OCI-LY7 (cell line): Measurements from ENCODE around the gene DPEP2.

ENCODE experiments used
- CTCF ChIP-seq: fragments of 200-600 bp; sonication (generic); conservative IDR thresholded peaks from 2 replicates; pipeline ENCODE4 v1.5.1; 2014; ENCODE audit warnings: mild to moderate bottlenecking, antibody characterized with exemption, low read length, moderate library complexity, mixed read lengths
- EZH2phosphoT487 ChIP-seq: fragments of 200-600 bp; sonication (generic); IDR thresholded peaks from 2 replicates; pipeline ENCODE4 v1.6.1; 2018; ENCODE audit warnings: low read depth, borderline replicate concordance, mild to moderate bottlenecking, mixed run types, antibody characterized with exemption, low read length, moderate library complexity, mixed read lengths

GRCh38 chr16:67957622-67958021 lies 41.7 kb downstream of the DPEP2 start:
- TF ChIP-seq CTCF = no peak
- no peak for TF ChIP-seq EZH2phosphoT487
